Right cardiac atrium (tissue), 5 donors: Measurements from ENCODE around the gene DNAJA2. TPM values are rescaled to one million over a fixed set of nuclear protein-coding genes. Genes with fewer than 3 reads are reported as not detected.
"Not testable (repeated sequence)": the region's sequence is repeated elsewhere in the genome, so short reads cannot be mapped to it uniquely, and the experiment has no call there.

Experiments used
- ATAC-seq, 2 donors: fragments of 200-7000 bp; cut with Tn5 transposase; one replicate each; pipeline versions ENCODE4 v1.8.0 to v1.9.1; 2020; ENCODE audit warnings: moderate library complexity in 2 of 2, mild to moderate bottlenecking in 1 of 2
- DNase-seq, 3 donors: peaks; one replicate each; pipeline ENCODE4 v3.0.0-alpha.2; 2020
- H3K27ac ChIP-seq: one replicate; pipeline ENCODE4 v1.5.1; 2013; ENCODE audit warnings: mild to moderate bottlenecking, low read length, control low read depth, moderate library complexity
- H3K27me3 ChIP-seq: one replicate; pipeline ENCODE4 v1.6.1; 2013; ENCODE audit not compliant: control insufficient read depth, insufficient read depth
- H3K4me1 ChIP-seq: one replicate; pipeline ENCODE4 v1.6.1; 2013; ENCODE audit warnings: low read length; ENCODE audit not compliant: control insufficient read depth, insufficient read depth
- H3K4me3 ChIP-seq: one replicate; pipeline ENCODE4 v1.5.1; 2013; ENCODE audit warnings: low read length, control low read depth
- H3K9me3 ChIP-seq: one replicate; pipeline ENCODE4 v1.6.1; 2013; ENCODE audit warnings: low read length; ENCODE audit not compliant: control insufficient read depth
- WGBS: extraction: QIAGEN DNeasy Blood & Tissue Kit; methylation state at CpG from one replicate; pipeline ENCODE4 v1.1.7; 2013; 5-methylcytosine and 5-hydroxymethylcytosine counted together
- intact Hi-C, 4 donors: fragments of 100-400 bp; cut with DNase I; formaldehyde crosslinking; loops; one replicate each; pipeline versions ENCODE4 v1.11.0 to v1.14.0; 2022 to 2023
- polyA plus RNA-seq: library from polyadenylated mRNA; stranded (reverse); fragments of 200-250 nt; gene quantifications from one replicate; pipeline ENCODE4 v1.2.3, GENCODE V29; 2013
- total RNA-seq, 4 donors: library from RNA; stranded (reverse); fragmentation: NEBNext Ultra II Directional; extraction: Animal tissue kit (Norgen Biotek cat#: 25700); gene quantifications; one replicate each; pipeline ENCODE4 v1.2.1, GENCODE V29; 2021
- donor health status: healthy with polysubstance abuse.
- donor health status: DM: no; HTN: yes; CAD: no.
- donor health status: DM: no; HTN: no; CAD: no.
- donor health status: DM: no; HTN: yes; CAD: no; lungs with severe emphysema.
- donor health status: DM: yes; HTN: yes; CAD: no.

The DNAJA2 gene
- total and polyA plus RNA-seq, 5 donors = 74.9 to 97.2 (median 92.2) TPM

DNA sequence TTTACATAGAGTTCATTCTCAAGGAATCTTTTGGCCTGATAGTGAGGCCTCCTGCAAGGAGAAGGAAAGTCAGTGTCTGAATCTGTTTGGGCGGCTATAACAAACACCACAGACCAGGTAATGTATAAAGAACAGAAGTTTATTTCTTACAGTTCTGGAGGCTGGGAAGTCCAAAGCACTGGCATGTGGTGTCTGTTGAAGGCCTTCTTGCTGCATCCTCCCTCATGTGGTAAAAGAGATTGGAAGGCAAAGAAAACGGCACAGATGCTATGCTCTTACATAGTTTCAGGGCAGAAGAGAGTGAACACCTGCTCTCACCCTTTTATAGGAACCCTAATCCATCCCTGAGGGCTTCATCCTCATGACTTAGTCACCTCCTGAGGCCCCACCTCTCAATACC is 31.2 kb upstream of the DNAJA2 start:
- no peak overlapping the region for H3K27ac ChIP-seq
- no peaks in the 10 kb centered on the region for H3K4me1 ChIP-seq
- no peaks in the 10 kb centered on the region for H3K9me3 ChIP-seq
- no peak overlapping the region for H3K4me3 ChIP-seq
- no peaks in the 10 kb centered on the region for H3K27me3 ChIP-seq
- 91% methylated on average over 2 of the region's 2 CpGs for WGBS
- intact Hi-C loops = no loop called here
- DNase-seq (no peak), ATAC-seq (no peak)

DNA sequence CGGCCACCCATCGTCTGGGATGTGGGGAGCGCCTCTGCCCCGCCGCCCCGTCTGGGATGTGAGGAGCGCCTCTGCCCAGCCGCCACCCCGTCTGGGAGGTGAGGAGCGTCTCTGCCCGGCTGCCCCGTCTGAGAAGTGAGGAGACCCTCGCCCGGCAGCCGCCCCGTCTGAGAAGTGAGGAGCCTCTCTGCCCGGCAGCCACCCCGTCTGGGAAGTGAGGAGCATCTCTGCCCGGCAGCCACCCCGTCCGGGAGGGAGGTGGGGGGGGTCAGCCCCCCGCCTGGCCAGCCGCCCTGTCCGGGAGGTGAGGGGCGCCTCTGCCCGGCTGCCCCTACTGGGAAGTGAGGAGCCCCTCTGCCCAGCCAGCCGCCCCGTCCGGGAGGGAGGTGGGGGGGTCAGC is 26.6 kb upstream of the DNAJA2 start:
- intact Hi-C loops, DNase-seq, H3K4me3 ChIP-seq, H3K27ac ChIP-seq, ATAC-seq, H3K9me3 ChIP-seq, H3K4me1 ChIP-seq, H3K27me3 ChIP-seq: not testable (repeated sequence)
- 93% methylated on average over 26 of the region's 29 CpGs for WGBS

DNA sequence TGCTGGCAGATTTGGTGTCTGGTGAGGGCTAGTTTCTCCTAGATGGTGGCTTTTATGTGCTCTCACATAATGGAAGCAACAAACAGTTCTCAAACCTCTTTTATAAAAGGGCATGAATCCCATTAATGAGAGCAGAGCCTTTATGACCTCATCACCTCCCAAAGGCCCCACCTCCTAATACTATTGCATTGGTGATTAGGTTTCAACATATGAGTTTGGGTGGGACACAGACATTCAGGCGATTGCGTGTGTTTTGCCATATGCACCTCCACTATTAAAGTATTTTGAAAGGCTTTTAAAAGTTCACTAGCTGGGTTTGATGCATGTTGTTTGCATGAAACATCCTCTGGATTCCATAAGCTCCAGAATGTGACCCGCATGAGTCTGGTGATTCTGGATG is 24.4 kb upstream of the DNAJA2 start:
- H3K9me3 ChIP-seq = no peaks in the 10 kb centered on the region
- no peak for DNase-seq
- no peaks in the 10 kb centered on the region for H3K27me3 ChIP-seq
- no peaks in the 10 kb centered on the region for H3K4me1 ChIP-seq
- intact Hi-C loops = no loop called here
- H3K27ac ChIP-seq = no peak overlapping the region
- 98% methylated on average over 3 of the region's 3 CpGs for WGBS
- no peak for ATAC-seq
- no peak overlapping the region for H3K4me3 ChIP-seq

DNA sequence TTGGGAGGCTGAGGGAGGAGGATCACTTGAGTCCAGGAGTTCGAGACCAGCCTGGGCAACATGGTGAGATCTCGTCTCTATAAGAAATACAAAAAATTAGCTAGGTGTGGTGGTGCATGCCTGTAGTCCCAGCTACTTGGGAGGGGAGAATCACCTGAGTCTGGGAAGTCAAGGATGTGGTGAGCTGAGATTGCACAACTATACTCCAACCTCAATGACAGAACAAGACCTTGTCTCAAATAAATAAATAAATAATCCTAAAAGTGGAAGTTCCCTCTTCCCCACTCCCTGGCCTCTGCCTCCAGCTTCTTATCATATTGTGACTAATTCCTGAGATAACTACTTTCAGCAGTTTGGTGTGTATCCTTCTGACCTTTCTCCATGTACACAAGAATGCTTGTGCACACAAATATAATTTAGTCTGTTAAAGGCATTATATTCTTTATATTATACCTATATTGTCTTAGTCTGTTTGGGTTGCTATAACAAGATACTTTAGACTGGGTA is 23.5 kb upstream of the DNAJA2 start:
- Histone ChIP-seq H3K9me3 (no peaks in the 10 kb centered on the region), H3K27ac (no peak overlapping the region), H3K27me3 (no peaks in the 10 kb centered on the region), H3K4me3 (no peak overlapping the region), H3K4me1 (no peaks in the 10 kb centered on the region)
- WGBS = 93% methylated on average over 2 of the region's 2 CpGs
- intact Hi-C loops = no loop called here
- ATAC-seq (no peak), DNase-seq (no peak)

DNA sequence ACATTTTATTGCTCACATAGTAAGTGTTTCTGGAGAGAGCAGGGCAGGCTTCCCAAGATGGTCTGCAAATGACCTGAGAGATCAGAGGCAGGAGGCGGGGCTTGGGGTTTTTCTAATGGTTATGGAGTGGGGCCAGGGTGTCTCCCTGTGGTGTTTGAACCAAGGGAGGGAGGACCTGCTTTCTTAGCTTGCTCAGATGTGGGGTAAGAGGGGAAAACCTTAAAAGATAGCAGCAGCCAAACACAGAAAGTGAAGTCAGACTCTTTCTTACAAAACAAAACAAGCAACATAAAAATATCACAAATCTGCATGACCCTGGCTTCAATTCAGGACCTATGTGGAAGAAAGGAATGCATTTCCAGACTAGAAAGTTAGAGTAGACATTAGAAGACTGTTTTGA is 22.9 kb upstream of the DNAJA2 start:
- Histone ChIP-seq H3K27ac (no peak overlapping the region), H3K9me3 (no peaks in the 10 kb centered on the region), H3K27me3 (no peaks in the 10 kb centered on the region), H3K4me1 (no peaks in the 10 kb centered on the region), H3K4me3 (no peak overlapping the region)
- DNase-seq (no peak), ATAC-seq (no peak)
- 79% methylated on average over 1 of the region's 1 CpG for WGBS
- intact Hi-C loops = no loop called here

DNA sequence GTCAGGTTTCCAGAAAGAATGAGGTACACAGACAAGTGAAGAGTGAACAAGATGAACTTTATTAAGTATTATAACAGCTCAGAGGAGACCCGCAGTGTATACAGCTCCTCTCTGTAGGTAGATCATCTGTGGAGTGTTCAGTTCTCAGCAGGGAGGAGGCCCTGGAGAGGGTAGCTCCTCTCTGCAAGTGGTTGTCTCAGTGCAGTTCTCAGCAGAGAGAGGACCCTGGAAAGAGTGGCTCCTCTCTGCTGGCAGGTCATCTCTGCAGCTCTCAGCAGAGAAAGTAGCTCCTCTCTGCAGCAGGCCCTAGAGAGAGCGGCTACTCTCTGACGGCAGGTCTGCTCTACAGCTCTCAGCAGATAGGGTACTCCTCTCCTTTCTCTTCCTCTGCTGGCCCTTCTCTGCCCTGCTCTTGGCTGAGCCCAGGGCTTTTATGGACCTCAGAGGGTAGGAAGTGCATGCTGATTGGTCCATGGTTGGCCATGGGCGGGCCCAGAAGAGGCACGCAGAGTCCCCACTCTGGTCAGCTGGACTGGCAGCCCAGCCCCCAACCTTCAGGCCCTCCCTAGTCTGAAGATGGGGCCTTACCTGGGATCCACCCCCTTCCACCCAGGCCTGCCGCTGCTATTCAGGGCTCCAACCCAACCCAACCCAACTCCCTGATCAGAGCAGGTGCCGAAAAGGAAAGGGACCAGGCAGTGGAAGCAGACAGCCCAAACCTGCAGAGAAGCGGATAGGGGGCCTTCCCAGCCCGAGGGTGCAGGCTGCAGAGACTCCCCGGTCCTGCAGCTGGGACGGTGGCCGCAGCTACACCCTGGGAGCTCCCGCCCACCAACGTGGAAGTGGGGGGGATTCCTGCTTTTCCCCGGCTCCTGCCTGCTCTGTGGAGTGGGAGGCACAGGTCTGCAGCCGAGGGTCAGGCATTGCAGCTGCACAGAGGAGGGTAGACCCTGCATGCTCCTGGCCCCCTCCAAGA is 18.5 kb upstream of the DNAJA2 start:
- DNase-seq (no peak), ATAC-seq (no peak)
- Histone ChIP-seq H3K9me3 (no peaks in the 10 kb centered on the region), H3K27me3 (no peaks in the 10 kb centered on the region), H3K4me1 (no peaks in the 10 kb centered on the region), H3K4me3 (no peak overlapping the region), H3K27ac (no peak overlapping the region)
- 91% methylated on average over 16 of the region's 16 CpGs for WGBS
- intact Hi-C loops = no loop called here

DNA sequence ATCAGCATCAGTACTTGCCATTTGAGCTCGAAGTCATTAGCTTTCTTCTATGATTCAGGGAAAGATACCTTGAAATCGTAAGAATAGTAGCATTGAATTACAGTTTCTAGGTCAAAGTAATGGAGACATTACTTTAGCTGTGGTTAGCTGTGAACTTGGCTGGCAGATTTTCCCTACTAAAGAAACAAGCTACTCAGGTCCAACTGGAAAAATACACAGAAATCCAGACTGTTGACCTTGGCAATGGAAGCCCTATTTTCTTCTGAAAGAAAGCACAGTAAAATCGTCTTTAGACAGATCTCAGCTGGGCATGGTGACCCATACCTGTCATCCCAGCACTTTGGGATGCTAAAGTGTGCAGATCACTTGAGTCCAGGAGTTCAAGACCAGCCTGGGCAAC is 13.4 kb upstream of the DNAJA2 start:
- Histone ChIP-seq H3K27me3 (no peaks in the 10 kb centered on the region), H3K4me3 (no peak overlapping the region), H3K4me1 (no peaks in the 10 kb centered on the region), H3K27ac (no peak overlapping the region), H3K9me3 (no peaks in the 10 kb centered on the region)
- ATAC-seq (no peak), DNase-seq (no peak)
- WGBS = 49% methylated on average over 3 of the region's 3 CpGs
- intact Hi-C loops = no loop called here

DNA sequence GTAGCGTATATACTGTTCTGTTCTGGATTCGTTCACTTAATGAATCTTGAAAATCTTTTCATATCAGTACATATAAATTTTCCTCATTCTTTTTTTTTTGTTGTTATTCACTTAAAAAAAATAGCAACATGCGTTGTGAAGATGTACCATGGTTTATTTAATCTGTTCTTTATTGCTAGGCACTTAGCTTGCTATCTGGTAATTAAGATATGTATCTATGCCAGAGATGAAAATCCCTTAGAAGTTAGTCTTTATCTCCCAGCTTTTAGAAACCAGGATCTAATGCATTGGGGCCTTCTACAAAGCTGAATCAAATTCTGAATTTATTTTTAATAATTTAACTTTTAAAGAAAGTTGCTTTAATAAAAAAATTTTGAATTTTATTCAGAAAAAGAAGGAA is 13.0 kb upstream of the DNAJA2 start:
- ATAC-seq (no peak), DNase-seq (no peak)
- Histone ChIP-seq H3K27me3 (no peaks in the 10 kb centered on the region), H3K27ac (no peak overlapping the region), H3K4me3 (no peak overlapping the region), H3K9me3 (no peaks in the 10 kb centered on the region), H3K4me1 (no peaks in the 10 kb centered on the region)
- 86% methylated on average over 3 of the region's 3 CpGs for WGBS
- intact Hi-C loops = no loop called here

DNA sequence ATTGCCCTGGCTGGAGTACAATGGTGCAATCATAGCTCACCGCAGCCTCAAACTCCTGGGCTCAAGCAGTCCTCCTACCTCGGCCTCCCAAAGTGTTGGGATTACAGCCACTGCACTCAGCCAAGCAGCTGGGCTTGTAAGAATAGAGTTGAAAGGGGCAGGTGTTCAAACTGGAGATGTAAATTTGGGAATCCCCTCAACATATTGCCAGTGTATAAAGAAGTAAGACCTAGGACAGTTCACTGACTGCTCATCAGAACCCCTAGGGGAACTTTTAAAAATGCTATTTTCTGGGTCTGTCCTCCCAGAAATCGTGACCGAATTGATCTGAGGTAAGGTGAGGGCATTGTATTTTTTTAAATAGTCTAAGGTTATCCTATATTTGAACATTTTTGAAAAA is 8.9 kb upstream of the DNAJA2 start:
- H3K4me3 ChIP-seq = no peak overlapping the region
- no peaks in the 10 kb centered on the region for H3K27me3 ChIP-seq
- H3K4me1 ChIP-seq = no peaks in the 10 kb centered on the region
- DNase-seq (no peak), ATAC-seq (no peak)
- WGBS = 94% methylated on average over 4 of the region's 4 CpGs
- no peaks in the 10 kb centered on the region for H3K9me3 ChIP-seq
- no peak overlapping the region for H3K27ac ChIP-seq
- intact Hi-C loops = no loop called here

DNA sequence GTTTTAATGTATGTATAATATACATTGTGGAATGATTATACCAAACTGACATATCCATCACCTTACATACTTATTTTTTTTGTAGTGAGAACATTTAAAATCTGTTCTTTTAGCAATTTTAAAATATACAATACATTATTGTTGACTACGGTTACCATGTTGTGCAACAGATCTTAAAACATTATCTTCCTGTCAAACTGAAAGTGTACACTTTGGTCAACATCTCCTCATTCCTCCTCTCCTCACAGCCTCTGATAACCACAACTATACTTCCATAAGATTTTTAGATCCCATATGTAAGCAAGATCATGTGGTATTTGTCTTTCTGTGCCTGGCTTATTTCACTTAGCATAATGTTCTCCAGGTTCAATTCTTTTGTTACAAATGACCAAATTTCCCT is 7.5 kb upstream of the DNAJA2 start:
- Histone ChIP-seq H3K27ac (no peak overlapping the region), H3K27me3 (no peaks in the 10 kb centered on the region), H3K4me1 (no peaks in the 10 kb centered on the region), H3K4me3 (no peak overlapping the region), H3K9me3 (no peaks in the 10 kb centered on the region)
- no peak for DNase-seq
- ATAC-seq = no peak
- intact Hi-C loops = no loop called here
- WGBS = 79% methylated on average over 1 of the region's 1 CpG

DNA sequence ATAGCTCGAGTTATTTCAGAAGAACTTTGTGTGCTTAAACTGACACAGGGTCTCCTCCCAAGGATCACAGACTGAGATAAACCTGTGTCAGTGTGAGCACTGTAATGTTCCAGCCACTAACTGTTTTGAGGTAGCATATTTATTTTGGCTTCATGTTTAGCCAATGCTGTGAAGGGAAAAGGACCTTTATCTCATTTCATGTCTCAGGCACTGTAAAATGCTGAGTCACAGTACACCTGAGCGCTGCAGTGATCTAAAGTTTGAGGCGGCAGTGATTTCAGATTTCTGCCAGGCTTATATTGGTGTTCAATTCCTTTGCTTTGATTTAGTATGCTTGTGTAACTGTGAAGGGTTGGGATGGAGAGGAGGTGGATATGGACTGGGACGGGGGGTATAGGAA is 3.1 kb upstream of the DNAJA2 start:
- DNase-seq (no peak), ATAC-seq (no peak)
- Histone ChIP-seq H3K4me1 (peaks cover 3% of the 10 kb centered on the region), H3K4me3 (no peak overlapping the region), H3K27ac (no peak overlapping the region), H3K9me3 (no peaks in the 10 kb centered on the region), H3K27me3 (no peaks in the 10 kb centered on the region)
- intact Hi-C loops = no loop called here
- WGBS = 84% methylated on average over 4 of the region's 4 CpGs
